ENCODE measurements around the gene RBM20.

The RBM20 gene

GRCh38 chr10:110872984-110873923 is 229.1 kb downstream of the RBM20 start:
- DNase-seq (ENCODE audit: low read depth), result no peak

- no peak for DNase-seq (ENCODE audit: low read depth)
These were observed 229.8 kb downstream of the RBM20 start for GRCh38 chr10:110873951-110874350.

- no peak for DNase-seq (ENCODE audit: low read depth)
These were observed 231.9 kb downstream of the RBM20 start for GRCh38 chr10:110876000-110876399.

- no peak for DNase-seq (ENCODE audit: low read depth)
These were observed 232.7 kb downstream of the RBM20 start for GRCh38 chr10:110876788-110877187.

GRCh38 chr10:110880012-110880411 is 235.9 kb downstream of the RBM20 start:
- DNase-seq (ENCODE audit: low read depth), result no peak

GRCh38 chr10:110881247-110881646 is 237.1 kb downstream of the RBM20 start:
- no peak for DNase-seq (ENCODE audit: low read depth)

- no peak for DNase-seq (ENCODE audit: low read depth)
These were observed 237.8 kb downstream of the RBM20 start for GRCh38 chr10:110881905-110882304.

- DNase-seq (ENCODE audit: low read depth), result no peak
These were observed 239.8 kb downstream of the RBM20 start for GRCh38 chr10:110883924-110884323.

GRCh38 chr10:110885932-110886674 is 242.0 kb downstream of the RBM20 start:
- DNase-seq (ENCODE audit: low read depth), result no peak

GRCh38 chr10:110887560-110887959 is 243.4 kb downstream of the RBM20 start:
- DNase-seq (ENCODE audit: low read depth), result no peak

Data from GM04503 (cell line).